HG03135 (cell line): Measurements from ENCODE around the gene PLCH1.

ENCODE experiments used
- ATAC-seq: cut with Tn5 transposase; IDR thresholded peaks from one replicate; pipeline ENCODE4 v1.9.1; 2021; ENCODE audit warnings: mild to moderate bottlenecking, moderate library complexity; ENCODE audit not compliant: unreplicated experiment

PLCH1 gene, protein sequence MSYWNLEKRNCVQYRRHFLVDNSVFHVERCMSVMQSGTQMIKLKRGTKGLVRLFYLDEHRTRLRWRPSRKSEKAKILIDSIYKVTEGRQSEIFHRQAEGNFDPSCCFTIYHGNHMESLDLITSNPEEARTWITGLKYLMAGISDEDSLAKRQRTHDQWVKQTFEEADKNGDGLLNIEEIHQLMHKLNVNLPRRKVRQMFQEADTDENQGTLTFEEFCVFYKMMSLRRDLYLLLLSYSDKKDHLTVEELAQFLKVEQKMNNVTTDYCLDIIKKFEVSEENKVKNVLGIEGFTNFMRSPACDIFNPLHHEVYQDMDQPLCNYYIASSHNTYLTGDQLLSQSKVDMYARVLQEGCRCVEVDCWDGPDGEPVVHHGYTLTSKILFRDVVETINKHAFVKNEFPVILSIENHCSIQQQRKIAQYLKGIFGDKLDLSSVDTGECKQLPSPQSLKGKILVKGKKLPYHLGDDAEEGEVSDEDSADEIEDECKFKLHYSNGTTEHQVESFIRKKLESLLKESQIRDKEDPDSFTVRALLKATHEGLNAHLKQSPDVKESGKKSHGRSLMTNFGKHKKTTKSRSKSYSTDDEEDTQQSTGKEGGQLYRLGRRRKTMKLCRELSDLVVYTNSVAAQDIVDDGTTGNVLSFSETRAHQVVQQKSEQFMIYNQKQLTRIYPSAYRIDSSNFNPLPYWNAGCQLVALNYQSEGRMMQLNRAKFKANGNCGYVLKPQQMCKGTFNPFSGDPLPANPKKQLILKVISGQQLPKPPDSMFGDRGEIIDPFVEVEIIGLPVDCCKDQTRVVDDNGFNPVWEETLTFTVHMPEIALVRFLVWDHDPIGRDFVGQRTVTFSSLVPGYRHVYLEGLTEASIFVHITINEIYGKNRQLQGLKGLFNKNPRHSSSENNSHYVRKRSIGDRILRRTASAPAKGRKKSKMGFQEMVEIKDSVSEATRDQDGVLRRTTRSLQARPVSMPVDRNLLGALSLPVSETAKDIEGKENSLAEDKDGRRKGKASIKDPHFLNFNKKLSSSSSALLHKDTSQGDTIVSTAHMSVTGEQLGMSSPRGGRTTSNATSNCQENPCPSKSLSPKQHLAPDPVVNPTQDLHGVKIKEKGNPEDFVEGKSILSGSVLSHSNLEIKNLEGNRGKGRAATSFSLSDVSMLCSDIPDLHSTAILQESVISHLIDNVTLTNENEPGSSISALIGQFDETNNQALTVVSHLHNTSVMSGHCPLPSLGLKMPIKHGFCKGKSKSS (N-terminal part only)

DNA sequence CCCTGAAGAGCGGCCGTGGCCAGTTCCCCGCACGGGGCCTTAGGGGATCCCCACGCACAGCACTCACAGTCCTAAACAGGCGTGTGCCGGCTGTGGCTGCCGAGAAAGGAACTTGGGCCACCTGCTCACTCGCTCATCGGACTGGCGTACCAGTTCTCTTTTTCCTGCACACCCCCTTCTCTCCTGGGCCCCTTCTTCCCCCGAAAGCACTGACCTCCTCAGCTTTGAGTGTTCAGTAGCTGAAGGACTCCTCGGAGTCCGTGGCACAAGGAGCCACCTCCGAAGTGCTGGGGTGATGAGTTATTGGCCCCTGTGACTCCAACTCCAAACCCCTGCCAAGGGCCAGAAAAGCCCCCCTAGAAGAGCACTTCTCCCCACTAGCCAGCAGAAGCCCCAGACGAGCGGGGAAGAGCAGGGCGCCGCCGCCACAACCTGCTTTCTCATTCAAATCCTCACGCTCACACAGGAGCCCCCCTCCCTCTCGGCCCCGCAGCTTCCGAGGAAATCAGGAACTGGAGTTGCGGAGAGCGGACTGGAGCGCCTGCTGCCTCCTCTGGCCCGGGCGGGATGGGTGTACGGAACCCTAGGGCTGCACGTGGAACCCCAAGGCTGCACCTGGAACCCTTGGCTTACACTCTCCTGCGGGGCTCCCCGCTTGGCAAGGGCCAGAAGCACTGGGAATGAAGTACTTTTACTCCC, at the start of gene PLCH1:
Gene PLCH1 (minus strand): TSS at position 446 of the 699 bp plus-strand sequence. CDS start 40,847 bp downstream, outside the sequence.
- ATAC-seq = no peak

DNA sequence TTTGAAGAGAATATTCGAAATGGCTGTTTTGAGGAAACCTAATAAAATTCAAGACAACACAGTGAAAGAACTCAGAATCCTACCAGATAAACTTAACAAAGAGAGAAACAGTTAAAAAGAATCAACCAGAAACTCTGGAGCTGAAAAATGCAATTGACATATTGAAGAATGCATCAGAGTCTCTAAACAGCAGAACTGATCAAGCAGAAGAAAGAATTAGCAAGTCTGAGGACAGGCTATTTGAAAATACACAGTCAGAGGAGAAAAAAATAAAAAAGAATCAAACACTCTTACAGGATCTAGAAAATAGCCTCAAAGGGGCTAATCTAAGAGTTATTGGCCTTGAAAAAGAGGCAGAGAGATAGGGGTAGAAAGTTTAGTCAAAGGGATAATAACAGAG, 47.7 kb upstream of the PLCH1 start:
- ATAC-seq = no peak

DNA sequence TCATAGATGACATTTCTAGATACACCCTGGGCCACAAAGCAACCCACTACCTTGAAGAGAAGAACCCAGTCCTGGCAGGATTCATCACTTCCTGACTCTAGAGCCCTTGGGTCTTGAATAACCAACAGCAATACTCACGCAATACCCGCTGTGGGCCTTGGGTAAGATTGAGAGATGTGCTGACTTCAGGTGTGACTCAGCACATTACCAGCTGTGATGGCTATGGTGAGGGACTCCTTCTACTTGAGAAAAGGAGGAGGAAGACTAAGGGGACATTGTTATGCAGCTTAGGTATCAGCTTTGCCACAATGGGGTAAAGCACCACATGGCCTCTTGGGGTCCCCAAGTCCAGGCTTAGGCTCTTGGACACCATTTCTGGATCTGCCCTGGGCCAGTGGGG, 46.3 kb upstream of the PLCH1 start:
- no peak for ATAC-seq

DNA sequence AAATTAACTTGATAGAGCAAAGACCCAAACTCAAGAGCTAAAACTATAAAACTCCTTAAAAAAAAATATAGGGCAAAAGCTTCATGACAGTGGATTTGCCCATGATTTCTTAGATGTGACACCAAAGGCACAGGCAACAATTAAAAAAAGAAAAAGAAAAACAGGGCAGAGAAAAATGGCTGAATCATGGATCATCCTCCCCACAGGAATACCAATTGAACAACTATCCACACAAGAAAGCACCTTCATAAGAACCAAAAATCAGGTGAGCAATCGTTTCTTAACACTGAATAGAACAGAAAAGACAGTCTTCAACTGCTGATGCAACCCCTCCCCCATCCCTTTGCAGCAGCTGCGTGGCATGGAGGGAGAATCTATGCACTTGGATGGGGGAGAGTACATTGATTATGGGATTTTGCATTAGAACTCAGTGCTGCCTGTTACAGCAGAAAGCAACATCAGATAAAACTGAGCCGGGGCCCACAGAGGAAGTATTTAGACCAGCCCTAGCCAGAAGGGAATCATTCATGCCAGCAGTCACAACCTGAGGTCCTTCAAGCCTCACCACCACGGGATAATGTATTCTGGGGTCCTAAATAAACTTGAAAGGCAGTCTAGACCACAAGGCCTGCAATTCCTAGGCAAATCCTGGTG, 45.5 kb upstream of the PLCH1 start:
- no peak for ATAC-seq

DNA sequence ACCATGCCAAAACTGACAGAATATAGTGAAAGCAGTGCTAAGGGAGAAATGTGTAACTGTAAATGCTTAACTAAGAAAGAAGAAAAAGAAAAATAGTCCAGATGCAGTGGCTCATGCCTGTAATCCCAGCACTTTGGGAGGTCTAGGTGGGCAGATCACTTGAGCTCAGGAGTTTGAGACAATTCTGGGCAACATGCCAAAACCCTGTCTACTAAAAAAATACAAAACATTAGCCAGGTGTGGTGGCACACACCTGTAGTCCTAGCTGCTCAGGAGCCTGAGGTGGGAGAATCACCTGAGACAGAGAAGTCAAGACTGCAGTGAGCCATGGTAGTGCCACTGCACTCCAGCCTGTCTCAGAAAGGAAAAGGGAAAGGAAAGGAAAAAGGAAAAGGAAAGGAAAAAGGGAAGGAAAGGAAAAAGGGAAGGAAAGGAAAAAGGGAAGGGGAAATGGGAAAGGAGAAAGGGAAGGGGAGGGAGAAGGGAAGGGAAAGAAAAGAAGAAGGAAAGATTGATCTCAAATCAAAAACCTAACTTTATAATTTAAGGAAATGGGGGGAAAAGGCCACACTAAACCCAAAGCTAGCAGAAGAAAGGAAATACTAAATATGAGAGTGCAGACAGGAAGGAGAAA, 40.9 kb upstream of the PLCH1 start:
- no peak for ATAC-seq

DNA sequence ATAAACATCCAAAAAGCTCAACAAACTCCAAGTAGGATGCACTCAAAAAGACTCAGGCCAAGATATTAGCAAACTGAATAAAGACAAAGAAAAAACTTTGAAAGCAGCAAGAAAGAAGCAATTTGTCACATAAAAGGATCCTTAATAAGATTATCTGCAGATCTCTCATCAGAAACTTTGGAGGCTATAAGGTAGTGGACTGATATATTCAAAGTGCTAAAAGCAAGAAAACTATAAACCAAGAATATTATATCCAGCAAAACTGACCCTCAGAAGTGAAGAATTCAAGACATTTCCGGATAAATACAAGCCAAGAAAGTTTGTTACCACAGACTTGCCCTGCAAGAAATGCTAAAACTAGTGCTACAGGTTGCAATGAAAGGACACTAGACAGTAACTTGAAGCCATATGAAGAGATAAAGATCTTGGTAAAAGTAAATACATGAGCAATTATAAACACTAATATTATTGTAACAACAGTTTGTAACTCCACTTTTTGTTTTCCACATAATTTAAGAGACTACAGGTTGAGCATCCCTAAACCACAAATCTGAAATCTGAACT, 37.6 kb upstream of the PLCH1 start:
- no peak for ATAC-seq

DNA sequence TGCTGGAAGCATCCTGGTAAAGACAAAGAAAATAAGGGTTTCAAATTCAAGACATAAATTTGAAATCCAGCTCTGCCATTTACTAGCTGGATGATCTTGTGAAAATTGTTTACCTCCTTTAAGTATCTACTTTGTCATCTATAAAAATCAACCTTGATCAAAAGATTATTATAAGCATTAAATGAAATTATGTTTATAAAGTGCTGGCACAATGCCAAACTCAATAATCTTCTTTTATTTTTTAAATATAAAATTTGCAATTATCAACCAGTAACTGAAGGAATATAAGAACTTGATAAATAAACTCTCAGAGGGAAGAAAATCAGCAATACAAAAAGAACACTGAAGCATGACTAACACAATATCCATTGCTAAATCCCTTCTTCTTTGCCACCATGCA, 35.4 kb upstream of the PLCH1 start:
- no peak for ATAC-seq

DNA sequence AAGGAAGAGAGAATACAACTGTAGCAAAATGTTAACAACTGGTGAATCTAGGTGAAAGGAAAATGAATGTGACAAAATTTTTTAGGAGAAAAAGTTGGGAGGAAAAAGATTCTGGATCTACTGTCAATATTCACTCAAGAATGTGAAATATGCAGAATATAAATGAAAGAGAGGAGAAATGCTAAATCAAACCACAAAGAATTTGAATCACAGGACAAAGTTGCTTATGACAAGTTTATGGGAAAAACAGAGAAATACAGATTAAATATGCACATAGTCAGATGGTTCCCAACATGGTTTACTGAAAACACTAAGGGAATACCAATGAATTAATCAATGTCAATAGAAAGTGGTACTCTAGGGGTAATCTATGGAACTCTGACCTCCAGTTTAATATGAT, 33.6 kb upstream of the PLCH1 start:
- no peak for ATAC-seq

DNA sequence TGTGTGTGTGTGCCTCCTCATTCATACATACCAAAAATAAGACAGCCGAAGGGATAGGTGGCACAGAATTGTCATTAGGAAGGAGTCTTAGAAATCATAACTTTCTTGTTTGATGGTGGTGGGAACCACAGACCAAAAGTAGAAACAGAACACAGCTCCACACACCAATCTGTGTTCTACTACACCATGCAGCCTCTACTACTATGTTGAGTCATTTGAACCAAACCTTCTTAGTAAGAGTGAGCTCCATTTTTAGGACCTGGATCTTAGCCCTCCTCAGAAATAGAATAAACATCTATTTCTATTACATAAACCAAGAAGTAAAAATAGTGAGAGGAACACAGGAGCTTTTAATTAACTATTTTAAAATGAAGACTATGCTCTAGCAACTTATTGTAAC, 27.9 kb upstream of the PLCH1 start:
- ATAC-seq = no peak

DNA sequence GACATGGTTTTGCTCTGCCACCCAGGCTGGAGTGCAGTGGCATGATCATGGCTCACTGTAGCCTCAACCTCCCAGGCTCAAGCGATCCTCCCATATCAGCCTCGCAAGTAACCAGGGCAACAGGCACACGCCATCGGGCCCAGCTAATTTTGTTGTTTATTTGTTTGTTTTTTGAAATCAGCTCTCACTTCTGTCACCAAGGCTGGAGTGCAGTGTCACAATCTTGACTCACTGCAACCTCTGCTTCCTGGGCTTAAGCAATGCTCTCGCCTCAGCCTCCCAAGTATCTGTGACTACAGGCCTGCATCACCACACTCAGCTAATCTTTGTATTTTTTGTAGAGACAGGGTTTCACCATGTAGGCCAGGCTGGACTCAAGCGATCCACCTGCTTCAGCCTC, 26.3 kb upstream of the PLCH1 start:
- no peak for ATAC-seq

DNA sequence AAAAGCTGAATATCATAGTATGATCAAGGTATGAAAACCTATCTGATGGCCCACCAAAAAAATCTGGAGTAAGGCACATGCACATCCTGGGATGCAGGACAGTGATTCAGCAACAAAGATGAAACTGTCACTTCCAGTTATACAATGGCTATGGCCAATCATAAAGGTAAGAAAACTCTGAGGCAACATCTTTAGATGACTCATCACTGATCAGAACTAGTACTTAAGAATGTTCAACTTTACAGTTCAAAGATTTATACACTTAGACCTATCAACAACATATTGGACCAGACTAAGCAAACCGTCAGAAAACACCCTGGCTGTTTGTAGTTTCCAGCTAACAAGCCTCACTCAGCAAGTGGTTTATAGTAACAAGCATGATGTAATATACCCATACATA, 21.3 kb upstream of the PLCH1 start:
- no peak for ATAC-seq

DNA sequence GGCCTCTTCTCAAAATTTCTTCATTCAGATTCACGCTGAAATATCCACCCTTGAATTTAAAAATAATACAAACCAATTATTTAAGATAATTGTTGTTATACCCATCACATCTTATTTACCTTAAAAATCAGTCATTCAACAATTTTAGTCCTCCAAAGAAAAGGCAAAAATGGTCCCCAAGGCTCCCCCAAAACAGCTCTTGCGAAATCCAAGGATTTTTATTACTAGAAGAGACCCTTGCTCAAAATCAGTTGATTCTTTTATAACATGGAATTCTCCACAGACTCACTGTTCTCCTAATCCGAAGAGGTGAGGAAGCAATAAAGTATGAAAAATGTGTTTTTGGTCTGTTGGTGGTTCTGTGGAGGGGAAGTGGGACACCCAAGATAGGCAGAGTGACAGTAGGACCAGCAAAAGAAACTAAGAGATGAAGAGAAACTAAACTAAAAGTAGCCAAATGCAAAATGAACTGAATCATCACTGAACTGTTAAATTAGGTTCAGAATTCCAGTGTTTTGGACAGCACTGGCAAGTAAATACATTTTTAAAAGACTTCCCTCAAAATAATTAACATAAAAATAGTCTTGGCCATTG, 19.1 kb upstream of the PLCH1 start:
- no peak for ATAC-seq

DNA sequence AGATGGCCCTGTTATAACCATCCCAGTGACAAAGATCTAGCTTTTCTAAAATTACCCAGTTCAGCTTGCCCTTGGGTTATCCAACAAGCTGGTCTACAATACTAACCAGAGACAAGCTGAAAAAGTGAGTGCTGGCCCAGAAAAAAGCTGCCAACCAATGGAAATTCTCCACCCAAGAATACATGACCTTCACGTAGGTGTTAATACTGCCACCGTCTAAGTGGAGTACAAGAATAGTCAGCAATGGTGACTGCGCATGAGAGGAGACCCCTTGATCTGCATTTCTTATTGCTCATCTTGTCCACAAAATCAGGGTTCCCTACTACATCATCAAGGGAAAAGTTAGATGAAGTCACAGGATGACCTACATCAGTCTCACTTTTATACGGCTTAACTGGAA, 15.8 kb upstream of the PLCH1 start:
- ATAC-seq = no peak

DNA sequence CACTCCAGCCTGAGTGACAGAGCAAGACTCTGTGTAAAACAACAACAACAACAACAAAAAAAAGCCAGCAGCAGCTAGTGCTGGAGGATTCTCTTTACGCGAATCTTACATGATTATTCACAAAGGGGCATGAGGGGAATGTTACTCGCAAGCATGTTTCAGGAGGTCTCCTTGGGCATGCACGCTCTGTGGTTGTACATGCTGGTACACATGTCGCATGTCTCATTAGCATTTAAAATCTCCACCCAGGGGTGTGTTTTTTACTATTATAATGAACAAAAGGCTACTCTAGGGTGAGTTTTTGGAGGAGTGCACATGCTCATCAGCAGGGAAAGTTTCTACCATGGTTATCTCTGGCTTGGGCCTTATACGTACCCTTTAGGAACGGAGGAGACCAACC, 12.7 kb upstream of the PLCH1 start:
- ATAC-seq = no peak

DNA sequence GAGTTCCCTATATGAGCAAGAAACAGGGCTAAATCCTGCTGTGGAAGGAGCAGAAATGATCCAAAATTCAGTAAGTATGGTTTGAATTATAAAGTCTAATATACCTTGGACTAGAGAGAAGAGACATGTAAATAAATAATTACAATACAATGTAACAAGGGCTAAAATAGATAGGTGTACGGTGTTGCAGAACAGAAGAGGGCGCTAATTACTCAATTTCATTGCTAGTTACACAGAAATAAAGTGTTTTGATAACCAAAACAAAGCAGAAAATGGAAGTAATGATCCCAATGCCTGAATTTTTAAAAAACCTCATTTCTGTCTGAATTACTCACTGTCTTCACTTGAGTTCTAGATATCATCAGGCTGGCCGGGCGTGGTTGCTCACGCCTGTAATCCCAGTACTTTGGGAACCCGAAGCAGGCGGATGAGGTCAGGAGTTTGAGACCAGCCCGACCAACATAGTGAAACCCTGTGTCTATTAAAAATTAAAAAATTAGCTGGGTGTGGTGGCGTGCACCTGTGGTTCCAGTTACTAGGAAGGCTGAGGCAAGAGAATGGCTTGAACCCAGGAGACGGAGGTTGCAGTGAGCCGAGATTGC, 8.3 kb upstream of the PLCH1 start:
- ATAC-seq = peak; percentile 67

DNA sequence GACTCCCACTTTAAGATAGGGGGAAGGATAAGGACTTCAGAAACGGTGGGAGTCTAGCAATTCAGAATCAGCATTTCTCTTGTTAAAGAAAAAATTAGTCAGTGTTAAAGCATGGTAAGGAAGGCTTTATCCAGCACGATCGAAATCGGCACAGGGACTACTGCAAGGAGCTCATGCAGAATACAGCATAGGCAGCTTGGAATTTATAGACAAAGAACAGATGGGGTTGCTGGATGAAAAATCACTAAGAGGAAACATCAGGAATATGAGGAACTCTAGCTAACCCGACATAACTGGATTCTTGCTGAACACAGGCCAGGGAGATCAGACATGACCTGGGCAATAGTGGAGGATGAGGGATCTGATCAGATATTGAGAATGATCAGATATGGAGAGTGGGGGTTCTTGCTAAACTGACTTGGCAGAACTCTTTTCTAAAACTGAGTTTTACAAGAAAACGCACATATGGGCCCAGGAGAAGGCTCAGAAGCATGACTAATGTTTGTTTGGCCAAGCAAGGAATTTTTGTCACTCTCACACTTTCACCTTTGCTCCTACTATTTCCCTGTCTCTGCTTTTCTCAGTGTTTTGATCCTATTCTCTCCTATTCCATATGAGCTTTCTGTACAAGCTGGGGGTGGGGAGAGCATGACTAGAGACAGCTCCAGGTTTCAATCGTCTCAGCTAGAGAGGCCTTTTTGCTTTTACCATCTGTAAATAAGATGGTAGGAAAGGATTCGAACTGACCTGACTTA, 3.9 kb upstream of the PLCH1 start:
- ATAC-seq = no peak

DNA sequence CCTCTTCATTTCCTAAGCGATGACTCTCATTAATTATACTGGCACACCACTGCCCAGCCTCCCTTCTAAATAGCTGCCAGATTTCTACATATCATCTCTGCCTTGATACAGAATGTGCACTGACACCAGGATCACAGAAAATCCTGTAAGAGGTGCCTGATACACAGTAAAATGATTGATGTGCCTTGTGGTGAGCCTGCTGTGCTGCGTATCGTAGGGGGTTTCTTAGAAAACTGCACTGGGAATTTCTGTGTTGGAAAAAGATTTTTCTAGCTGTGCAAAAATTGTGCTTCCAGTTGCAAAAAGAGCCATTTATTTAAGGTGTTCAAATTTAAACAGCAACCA, 3.0 kb upstream of the PLCH1 start:
- no peak for ATAC-seq
